HG03039 (cell line): ENCODE measurements around the gene CNTNAP2.
"Not testable (repeated sequence)": the region's sequence is repeated elsewhere in the genome, so short reads cannot be mapped to it uniquely, and the experiment has no call there.

Experiments used
- ATAC-seq: cut with Tn5 transposase; IDR thresholded peaks from one replicate; pipeline ENCODE4 v1.9.1; 2021; ENCODE audit warnings: mild to moderate bottlenecking, moderate library complexity; ENCODE audit not compliant: unreplicated experiment

CNTNAP2 gene

DNA sequence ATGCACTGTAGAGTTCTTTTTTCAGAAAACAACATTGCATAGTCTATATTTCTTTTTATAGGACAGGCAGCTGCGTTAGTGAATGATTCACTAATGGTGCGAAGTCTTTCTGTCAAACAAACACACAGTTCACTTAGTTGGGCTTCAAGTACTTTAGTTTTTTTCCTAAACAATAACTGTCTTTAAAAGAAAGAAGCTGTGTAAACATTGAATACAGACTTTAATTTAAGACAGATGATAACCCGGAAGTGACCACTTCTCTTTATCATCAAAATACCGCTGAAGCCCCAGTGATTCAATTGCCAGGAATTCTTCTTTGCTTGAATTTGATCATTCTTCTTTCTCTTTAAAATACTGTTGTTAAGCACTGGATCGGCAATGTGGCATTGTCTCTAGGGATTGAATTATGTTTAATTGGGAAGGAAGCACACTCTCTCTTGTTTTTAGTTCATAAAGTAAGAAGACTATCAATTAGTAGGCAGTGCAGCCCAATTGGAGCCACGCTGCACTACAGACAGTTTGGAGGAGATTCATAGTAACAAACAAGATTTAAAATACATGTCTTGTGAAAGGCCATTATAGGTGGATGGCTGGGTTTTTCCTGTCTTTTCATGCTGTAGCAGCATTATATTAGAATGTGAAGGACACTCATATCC is 30.4 kb downstream of the CNTNAP2 start:
- ATAC-seq: no peak

DNA sequence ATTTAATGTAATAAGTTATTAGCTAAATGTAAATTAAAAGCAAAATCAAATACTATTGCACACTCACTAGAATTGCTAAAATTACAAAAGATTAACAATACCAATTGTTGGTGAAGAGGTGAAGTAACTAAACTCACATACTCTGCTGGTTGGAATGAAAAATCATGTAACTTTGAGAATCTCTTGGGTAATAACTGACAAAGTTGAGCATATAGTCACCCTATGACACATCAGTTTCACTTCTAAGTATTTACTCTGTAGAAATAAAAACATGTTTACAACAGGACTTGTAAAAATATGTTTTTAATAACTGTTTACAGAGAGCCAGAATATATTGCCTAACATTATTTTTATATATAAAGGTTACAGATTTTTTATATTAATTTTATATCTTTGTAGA is 33.6 kb downstream of the CNTNAP2 start:
- no peak for ATAC-seq

DNA sequence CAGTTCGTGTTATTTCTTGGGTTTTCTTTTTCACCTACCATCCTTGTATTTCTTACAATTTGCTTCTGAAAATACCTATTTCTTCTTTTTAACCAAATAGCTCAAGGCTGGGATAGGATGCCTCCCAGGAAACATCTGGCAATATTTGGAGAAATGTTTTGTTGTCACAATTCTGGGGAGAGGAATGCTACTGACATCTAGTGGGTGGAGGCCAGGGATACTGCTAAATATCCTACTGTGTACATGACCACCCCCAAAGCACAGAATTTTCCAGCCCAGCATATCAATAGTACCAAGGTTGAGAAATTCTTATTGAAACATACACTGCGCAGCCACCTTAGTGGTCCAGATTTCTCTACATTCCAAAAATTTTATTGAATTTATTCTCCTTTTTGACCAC is 55.5 kb downstream of the CNTNAP2 start:
- no peak for ATAC-seq

DNA sequence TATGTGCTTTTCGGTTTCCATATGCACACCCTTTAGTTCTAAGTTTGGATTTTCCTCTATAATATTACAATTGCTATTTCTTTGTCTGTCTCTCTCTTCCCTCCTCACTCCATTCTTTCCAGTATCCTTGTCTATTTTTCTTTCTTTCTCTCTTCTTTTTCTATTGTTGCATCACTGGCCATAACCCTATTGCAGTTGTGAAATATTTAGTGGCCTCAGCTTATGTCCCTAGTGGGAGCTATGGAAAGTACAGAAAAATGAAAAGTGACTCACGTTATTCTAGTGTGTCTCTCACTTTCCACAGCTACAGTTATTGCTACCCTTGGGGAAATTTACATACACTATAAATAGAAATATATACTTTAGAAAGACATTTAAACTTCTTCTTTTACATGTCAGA is 59.1 kb downstream of the CNTNAP2 start:
- no peak for ATAC-seq

DNA sequence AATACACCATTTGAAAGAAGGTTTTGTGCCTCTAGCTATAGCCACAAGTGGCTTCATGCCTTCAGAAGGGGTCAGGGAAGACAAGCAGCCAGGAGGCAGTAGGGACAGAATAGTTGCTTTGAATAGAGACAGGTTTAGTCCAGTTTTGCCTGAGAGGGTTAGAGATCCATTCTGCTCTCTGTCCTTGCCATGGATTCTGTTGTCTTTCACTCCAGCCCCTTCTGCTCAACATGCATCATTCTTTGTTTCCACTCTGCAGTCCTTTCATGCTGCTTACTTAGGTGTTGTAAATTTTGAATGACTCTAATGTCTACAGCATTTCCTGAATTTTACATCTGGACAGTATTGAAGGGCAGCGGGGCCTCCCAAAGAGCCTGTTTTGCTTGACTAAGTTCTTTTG is 60.3 kb downstream of the CNTNAP2 start:
- no peak for ATAC-seq

DNA sequence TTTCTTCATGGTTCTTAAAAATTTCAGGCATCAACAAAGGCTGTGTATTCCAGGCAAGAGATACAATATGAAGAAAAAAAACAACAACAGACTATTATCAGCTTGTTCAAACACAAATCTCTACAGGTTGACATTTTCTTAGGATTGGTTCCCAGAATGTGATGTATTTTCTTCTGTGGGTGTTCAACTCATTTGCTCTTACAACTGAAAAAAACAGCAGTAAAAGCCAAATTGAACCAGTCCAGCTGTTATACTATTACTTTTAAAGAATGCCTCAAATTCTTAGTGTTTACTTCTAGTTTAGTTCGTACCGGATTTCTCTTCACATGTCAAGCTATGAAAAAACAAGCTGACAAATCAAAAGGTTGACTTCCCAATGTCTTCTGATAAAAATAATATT is 60.7 kb downstream of the CNTNAP2 start:
- no peak for ATAC-seq

DNA sequence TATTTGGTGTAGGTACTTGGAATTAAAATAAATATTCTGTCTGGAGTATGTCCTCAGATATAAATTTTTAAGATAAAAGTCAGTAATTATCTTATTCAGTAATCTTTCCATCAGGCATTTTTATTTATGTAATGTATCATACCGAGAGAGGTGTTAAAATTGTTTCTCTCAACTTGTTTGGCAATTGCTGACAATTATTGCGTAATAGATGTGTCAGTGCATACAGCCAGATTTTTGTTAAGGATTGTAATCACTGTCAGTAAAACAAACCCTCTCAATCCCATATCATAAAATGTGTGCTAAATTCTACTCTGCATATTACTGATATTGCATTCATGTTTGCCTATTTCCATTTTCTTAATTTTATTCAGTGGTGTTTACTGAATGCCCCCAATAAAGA is 69.2 kb downstream of the CNTNAP2 start:
- no peak for ATAC-seq

DNA sequence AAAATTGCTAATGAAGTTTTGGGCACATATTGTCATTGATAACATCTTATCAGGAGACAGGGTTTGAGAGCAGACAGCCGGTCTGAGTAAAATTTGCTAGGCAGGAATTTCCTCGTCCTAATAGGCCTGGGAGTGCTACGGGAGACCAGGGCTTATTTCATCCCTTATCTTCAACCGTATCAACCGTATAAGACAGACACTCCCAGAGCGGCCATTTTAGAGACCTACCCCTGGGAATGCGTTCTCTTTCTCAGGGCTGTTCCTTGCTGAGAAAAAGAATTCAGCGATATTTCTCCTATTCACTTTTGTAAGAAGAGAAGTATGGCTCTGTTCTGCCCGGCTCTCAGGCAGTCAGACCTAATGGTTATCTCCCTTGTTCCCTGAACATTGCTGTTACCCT is 74.8 kb downstream of the CNTNAP2 start:
- not testable (repeated sequence) for ATAC-seq

DNA sequence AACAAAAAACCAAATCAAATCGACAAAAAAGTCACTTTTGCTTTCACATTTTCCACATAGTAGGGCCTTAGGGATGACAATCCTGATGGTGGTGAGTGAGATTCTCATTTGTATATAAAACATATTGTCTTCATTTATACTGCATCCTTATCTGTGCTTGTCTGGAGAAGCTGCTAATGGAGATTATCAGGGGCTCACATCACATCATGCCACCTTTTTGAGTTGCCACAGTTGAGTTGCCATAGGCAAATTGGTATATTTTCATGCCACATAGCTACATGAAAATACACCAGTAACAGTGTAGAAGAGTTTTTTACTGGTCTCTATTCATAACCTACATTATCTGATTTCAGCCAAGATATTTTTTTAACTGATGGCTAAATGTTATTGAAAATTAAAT is 85.3 kb downstream of the CNTNAP2 start:
- no peak for ATAC-seq

DNA sequence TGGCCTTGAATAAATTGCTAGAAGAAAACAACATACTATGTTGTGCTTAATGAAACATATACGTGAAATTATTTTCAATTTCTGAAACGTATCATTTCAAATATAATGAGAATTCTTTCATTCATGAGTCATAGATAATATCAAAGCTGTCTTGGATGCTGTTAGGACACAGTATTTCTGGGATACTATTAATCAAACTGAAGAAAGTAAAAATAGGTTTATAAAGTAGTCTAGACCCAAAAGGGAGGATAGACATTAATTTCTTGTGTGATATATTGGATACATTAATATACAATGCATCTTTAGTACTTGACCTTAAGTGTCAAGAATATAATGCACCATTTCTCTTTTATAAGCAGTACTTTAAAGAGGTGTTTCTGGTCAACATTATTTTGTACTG is 89.7 kb downstream of the CNTNAP2 start:
- no peak for ATAC-seq

DNA sequence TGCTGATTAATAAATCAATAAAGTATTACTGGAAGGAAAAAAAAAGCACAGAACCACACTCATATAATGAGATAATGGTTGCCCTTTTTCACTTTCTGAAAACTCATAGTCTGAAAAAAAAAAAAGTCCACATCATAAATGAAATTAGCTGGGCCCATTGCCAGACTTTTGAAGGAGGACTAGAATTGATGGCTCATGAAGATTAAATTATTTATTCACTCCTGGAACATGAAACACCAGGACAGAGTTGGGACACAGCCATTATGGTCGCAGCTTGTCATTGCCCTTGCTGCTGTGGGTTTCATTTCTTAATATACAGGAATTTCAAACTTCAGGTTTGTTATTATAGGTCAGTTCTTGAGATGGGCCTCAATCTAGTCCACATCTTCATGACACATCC is 91.9 kb downstream of the CNTNAP2 start:
- no peak for ATAC-seq

DNA sequence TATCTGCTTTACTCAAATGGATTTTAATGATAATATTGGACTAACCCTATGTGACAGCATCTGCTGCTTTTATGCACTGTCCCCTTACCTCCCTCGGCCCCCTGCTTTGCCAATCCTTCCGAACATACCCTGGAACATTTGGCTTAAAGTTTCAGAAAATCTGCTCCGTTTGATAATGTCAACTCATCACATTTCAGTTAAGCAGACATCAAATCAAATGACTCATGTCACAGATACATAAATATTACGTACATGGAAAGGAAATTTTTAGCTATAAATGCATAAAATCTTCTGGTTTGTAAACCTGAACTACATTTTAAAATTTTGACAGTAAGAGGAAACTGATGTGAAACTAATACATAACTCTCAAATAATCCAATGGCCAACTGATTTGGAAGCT is 98.2 kb downstream of the CNTNAP2 start:
- ATAC-seq: no peak

DNA sequence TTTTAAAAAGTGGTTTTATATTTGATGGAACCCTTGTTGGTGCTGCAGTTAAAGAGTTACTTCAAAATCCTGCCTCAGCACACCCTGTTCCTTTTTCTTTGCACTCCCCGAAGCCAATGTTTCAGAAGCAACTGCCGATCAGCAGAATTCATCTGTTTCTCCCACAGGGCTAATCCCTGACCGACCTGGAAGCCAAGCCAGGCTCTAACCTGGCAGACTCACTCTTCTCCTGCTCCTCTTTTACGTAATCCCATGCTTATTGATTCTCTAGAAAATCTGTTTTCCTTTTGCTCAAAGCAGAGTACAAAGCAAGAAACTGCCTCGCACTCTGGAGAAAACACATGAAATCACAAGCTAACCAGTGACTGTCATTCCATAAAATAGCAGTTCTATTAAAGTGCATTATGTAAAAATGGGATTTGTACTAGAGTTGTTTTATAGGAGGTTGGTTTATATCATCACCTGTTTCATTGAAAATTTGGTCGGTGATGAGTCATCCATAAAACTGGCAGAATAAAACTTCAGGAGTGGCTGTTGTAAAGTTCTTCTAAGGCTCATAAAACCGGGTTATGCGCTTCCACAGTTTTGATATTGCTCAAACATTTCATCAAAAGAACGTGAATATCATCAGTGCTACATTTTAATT is 99.9 kb downstream of the CNTNAP2 start:
- ATAC-seq: no peak

DNA sequence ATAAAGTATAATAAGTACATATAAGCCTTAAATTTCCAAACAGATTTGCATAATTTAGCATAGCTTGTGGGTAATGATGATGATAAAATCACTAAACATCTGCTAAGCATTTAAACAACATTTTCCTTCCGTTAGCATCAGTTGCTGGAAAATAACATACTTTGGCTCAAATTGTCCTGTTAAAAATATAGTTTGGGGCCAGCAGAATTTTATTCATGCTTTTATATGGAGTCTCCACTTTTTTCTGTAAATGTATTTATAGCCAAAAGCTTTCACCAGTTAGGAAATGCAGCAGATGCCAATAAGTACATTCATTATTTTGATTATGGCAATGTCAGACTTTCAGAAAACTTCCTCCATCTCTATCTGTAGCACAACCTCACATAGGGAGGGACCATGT is 107.2 kb downstream of the CNTNAP2 start:
- no peak for ATAC-seq

DNA sequence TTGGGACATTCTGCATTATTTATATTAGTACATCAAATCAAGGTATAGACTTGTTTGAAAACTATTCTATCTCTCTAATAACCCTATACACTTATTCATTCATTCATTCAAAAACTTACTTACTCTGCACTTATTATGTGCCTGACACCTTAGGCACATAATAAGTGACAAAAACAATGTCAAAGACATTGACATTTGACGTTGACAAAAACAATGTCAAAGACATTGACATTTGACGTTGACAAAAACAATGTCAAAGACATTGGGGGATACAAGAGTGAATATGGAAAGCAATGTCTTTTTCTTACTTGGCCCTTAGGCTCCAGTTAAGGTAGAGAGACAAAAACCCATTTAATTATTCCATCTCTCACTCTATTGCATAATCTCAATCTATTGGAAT is 116.0 kb downstream of the CNTNAP2 start:
- no peak for ATAC-seq

DNA sequence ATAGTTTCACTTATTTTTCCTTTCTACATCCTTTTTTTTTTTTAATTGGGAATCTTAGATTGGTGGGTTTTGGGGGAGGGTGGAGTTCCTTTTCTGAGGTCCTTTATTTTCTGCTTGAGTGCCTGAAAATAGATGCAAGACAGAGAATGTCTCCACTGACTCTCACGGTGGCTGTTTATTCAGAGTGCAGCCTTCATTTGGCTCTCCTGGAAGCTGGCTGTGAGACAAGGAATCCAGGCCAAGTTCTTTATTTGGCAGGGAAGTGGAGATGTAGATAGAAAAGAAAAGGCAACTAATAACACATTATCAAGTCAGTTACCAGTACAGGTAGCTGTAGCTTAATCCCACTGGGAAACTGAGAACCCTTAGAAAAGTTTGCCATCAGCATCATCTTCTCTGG is 118.6 kb downstream of the CNTNAP2 start:
- ATAC-seq: no peak

DNA sequence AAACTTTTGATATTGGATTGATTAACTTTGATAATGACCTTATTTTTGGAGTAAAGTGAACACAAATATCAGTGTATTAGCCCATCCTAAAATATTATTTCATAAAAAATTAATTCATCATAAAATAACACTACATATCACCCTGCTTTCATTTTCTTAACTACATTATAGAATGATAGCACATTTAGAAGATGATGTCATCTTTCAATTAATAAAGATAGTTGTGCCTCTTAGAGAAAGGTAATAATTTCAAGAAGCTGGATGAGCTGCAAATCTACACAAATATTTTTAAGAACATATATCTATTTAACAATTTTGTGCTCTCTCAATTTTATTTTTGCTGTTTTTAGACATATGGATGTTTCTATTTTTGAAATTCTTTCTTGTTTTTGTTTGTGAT is 126.1 kb downstream of the CNTNAP2 start:
- no peak for ATAC-seq

DNA sequence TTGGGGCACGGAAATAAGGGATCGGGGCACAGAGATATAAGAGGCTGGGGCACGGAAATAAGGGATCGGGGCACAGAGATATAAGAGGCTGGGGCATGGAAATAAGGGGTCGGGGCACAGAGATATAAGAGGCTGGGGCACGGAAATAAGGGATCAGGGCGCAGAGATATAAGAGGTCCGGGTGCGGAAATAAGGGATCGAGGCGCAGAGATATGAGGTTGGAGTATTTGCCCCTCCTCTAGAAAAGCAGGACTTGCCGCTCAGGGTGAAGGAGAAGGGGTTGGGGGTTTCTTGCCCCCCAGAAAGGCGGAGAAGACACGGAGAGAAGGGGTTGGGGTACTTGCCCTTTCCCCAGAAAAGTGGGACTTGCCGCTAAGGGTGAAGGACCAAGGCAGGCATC is 131.4 kb downstream of the CNTNAP2 start:
- ATAC-seq: not testable (repeated sequence)

DNA sequence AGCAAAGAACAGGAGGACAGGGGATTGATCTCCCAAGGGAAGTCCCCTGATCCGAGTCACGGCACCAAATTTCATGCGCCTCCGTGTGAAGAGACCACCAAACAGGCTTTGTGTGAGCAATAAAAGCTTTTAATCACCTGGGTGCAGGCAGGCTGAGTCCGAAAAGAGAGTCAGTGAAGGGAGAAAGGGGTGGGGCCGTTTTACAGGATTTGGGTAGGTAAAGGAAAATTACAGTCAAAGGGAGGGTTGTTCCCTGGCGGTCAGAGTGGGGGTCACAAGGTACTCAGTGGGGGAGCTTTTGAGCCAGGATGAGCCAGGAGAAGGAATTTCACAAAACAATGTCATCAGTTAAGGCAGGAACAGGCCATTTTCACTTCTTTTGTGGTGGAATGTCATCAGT is 132.1 kb downstream of the CNTNAP2 start:
- ATAC-seq: not testable (repeated sequence)

DNA sequence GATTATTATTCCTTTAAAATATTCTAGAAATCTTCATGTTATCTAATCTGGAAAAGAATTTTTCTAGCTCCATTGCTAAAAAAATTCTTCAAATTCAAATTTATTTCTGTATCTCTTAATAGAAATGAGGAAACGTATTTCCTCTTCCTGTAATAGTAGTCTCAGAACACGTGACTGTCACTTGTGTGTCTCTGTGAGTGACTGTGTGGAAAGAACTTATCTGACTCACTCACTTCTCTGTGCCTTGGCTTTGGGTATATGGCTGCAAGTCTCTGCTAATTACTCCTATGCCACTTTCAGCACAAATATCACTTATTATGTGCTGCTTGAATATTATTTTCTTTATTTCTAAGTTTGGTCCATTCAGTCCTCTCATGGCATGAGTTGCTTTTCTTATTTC is 132.7 kb downstream of the CNTNAP2 start:
- no peak for ATAC-seq

DNA sequence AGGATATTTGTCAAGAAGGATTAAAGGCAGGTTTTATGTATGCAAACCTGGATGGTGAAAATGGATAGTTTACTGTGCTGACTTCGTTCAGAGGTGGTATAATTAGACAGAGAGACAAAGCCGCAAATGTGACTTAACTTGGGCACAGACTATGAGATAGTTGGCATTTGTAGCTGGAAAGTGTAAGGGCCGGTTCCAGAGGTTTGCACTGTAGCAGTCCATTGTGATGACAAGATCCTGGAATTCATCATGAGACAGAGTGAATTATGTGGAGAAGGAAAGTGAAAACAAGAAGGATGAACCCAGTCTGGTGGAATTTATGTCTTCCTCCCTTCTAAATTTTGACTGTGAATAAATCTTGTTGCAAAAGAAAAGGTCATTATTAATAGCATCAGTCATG is 139.0 kb downstream of the CNTNAP2 start:
- no peak for ATAC-seq

DNA sequence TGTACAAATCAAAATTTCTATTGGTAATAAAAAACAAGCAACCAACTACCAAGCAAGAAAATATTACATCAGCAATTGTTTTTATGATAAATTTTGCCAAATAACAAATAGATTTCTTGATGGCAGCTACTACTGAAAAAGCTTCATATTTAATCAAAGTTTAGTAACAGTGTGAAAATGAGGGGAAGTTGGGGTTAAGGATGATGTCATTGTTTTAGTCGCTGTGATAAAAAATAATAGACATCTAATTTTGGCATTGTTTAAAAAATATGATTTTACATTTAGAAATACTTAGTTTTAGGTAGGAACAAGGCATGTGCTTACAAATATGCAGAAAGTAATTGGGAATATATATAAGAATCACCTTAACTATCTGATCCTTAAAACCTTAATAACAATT is 145.9 kb downstream of the CNTNAP2 start:
- ATAC-seq: no peak

DNA sequence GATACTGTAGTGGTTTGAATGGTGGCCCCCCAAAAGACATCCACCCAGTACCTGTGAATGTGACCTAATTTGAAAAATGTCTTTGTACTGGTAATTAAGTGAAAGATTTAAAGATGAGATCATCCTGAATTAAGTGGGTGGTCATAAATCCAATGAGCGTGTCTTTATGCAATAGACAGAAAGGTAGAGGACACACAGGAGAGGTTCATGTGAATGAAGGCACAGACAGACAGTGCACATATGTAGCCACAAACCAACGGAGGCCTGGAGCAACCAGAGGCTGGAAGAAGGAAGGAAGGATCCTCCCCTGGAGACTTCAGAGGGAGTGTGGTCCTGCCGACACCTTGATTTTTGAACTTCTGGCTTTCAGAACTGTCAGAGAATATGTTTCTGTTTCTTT is 160.3 kb downstream of the CNTNAP2 start:
- no peak for ATAC-seq
